MM.1S (cell line): Measurements from ENCODE around the gene SALL2.
A peak's percentile ranks its signal among the peaks of the same experiment; 100 is the strongest.

Experiments
- DNase-seq: peaks from one replicate; pipeline ENCODE4 v3.0.0-alpha.2; 2015
- H2AFZ ChIP-seq: fragments of 300-600 bp; sonication (generic); 2 replicates; pipeline ENCODE4 v1.6.0; 2016; ENCODE audit warnings: antibody characterized with exemption, low read length
- H3F3A ChIP-seq: fragments of 300-600 bp; sonication (generic); 2 replicates; pipeline ENCODE4 v1.6.1; 2016; ENCODE audit warnings: mild to moderate bottlenecking, antibody characterized with exemption, low read length, moderate library complexity, mixed read lengths; ENCODE audit not compliant: insufficient read depth
- H3K27ac ChIP-seq: fragments of 300-600 bp; sonication (generic); 2 replicates; pipeline ENCODE4 v1.5.1; 2016; ENCODE audit warnings: mild to moderate bottlenecking, low read length
- H3K27me3 ChIP-seq: fragments of 300-600 bp; sonication (generic); replicated peaks from 2 replicates; pipeline ENCODE4 v1.6.0; 2016; ENCODE audit warnings: low read length; ENCODE audit not compliant: insufficient read depth
- H3K36me3 ChIP-seq: fragments of 300-600 bp; sonication (generic); replicated peaks from 2 replicates; pipeline ENCODE4 v1.6.1; 2016; ENCODE audit warnings: mild to moderate bottlenecking, low read length, mixed read lengths; ENCODE audit not compliant: insufficient read depth
- H3K4me1 ChIP-seq: fragments of 300-600 bp; sonication (generic); 2 replicates; pipeline ENCODE4 v1.6.1; 2016; ENCODE audit warnings: low read length, mixed read lengths
- H3K4me2 ChIP-seq: fragments of 300-600 bp; sonication (generic); 2 replicates; pipeline ENCODE4 v1.6.0; 2016; ENCODE audit warnings: low read depth, low read length
- H3K4me3 ChIP-seq: fragments of 300-600 bp; sonication (generic); 2 replicates; pipeline ENCODE4 v1.5.1; 2016; ENCODE audit warnings: low read length, mixed read lengths
- H3K79me2 ChIP-seq: fragments of 300-600 bp; sonication (generic); 2 replicates; pipeline ENCODE4 v1.6.1; 2016; ENCODE audit warnings: mixed run types, low read length, mixed read lengths
- H3K9ac ChIP-seq: fragments of 300-600 bp; sonication (generic); 2 replicates; pipeline ENCODE4 v1.6.1; 2016; ENCODE audit warnings: low read length, mixed read lengths
- H3K9me2 ChIP-seq: fragments of 300-600 bp; sonication (generic); replicated peaks from 2 replicates; pipeline ENCODE4 v1.6.1; 2016; ENCODE audit warnings: mild to moderate bottlenecking, low read length, mixed read lengths; ENCODE audit not compliant: insufficient read depth
- H3K9me3 ChIP-seq: fragments of 300-600 bp; sonication (generic); replicated peaks from 2 replicates; pipeline ENCODE4 v1.6.1; 2016; ENCODE audit warnings: mild to moderate bottlenecking, low read length, mixed read lengths; ENCODE audit not compliant: insufficient read depth
- H4K20me1 ChIP-seq: fragments of 300-600 bp; sonication (generic); 2 replicates; pipeline ENCODE4 v1.6.1; 2016; ENCODE audit warnings: mild to moderate bottlenecking, low read length, moderate library complexity, mixed read lengths; ENCODE audit not compliant: insufficient read depth
- CTCF ChIP-seq: fragments of 300-600 bp; sonication (generic); IDR thresholded peaks from 2 replicates; pipeline ENCODE4 v1.5.1; 2016; ENCODE audit warnings: antibody characterized with exemption, low read length, mixed read lengths
- EZH2 ChIP-seq: fragments of 300-600 bp; sonication (generic); optimal IDR thresholded peaks from 2 replicates; pipeline ENCODE3; 2017; ENCODE audit warnings: low read depth, mild to moderate bottlenecking, antibody characterized with exemption, low read length, mixed read lengths
- EZH2phosphoT487 ChIP-seq: fragments of 300-600 bp; sonication (generic); IDR thresholded peaks from 2 replicates; pipeline ENCODE4 v1.6.1; 2018; ENCODE audit warnings: antibody characterized with exemption, low read length

The SALL2 gene

GRCh38 chr14:21525962-21526671 lies at the start of gene SALL2:
TSS of gene SALL2 (minus strand) at chr14:21526346. CDS start at chr14:21526127, 219 bp downstream.
- TF ChIP-seq CTCF = no peak
- TF ChIP-seq EZH2 = no peak
- TF ChIP-seq EZH2phosphoT487 = no peak
- Histone ChIP-seq H4K20me1 (no peaks in the 10 kb centered on the region), H3K36me3 (no peaks in the 10 kb centered on the region), H3K27ac (no peak within 1 kb of the TSS), H2AFZ (peak within 1 kb of the TSS; percentile 31; the same call in 1 of the 2 replicates), H3K9ac (no peak within 1 kb of the TSS), H3K4me3 (peak within 1 kb of the TSS; percentile 45; the same call in 1 of the 2 replicates), H3K9me2 (no peaks in the 10 kb centered on the region), H3F3A (no peaks in the 10 kb centered on the region), H3K27me3 (no peaks in the 10 kb centered on the region), H3K4me1 (no peaks in the 10 kb centered on the region), H3K4me2 (peak within 1 kb of the TSS; percentile 54), H3K9me3 (no peaks in the 10 kb centered on the region), H3K79me2 (no peaks in the 10 kb centered on the region)
- DNase-seq = no peak

GRCh38 chr14:21575661-21576060 lies 49.5 kb upstream of the SALL2 start:
- Histone ChIP-seq H3K9me3 (no peaks in the 10 kb centered on the region), H3F3A (no peaks in the 10 kb centered on the region), H3K9ac (no peak overlapping the region), H3K27ac (no peak overlapping the region), H2AFZ (no peak overlapping the region), H3K4me2 (no peak overlapping the region), H3K4me1 (no peaks in the 10 kb centered on the region), H3K27me3 (no peaks in the 10 kb centered on the region), H3K4me3 (no peak overlapping the region), H3K9me2 (no peaks in the 10 kb centered on the region), H4K20me1 (no peaks in the 10 kb centered on the region), H3K79me2 (no peaks in the 10 kb centered on the region), H3K36me3 (no peaks in the 10 kb centered on the region)
- DNase-seq = no peak
- no peak for TF ChIP-seq EZH2
- TF ChIP-seq CTCF = no peak
- no peak for TF ChIP-seq EZH2phosphoT487

GRCh38 chr14:21572604-21573003 lies 46.5 kb upstream of the SALL2 start:
- Histone ChIP-seq H3F3A (no peaks in the 10 kb centered on the region), H3K9me2 (no peaks in the 10 kb centered on the region), H3K36me3 (no peaks in the 10 kb centered on the region), H2AFZ (no peak overlapping the region), H3K79me2 (no peaks in the 10 kb centered on the region), H3K9me3 (no peaks in the 10 kb centered on the region), H3K27me3 (no peaks in the 10 kb centered on the region), H3K4me1 (no peaks in the 10 kb centered on the region), H3K9ac (no peak overlapping the region), H3K4me3 (no peak overlapping the region), H4K20me1 (no peaks in the 10 kb centered on the region), H3K4me2 (no peak overlapping the region), H3K27ac (no peak overlapping the region)
- DNase-seq = no peak
- TF ChIP-seq EZH2phosphoT487 = no peak

GRCh38 chr14:21558703-21559170 lies 32.6 kb upstream of the SALL2 start:
- no peaks in the 10 kb centered on the region for H3K27me3 ChIP-seq
- no peaks in the 10 kb centered on the region for H3F3A ChIP-seq
- no peak for DNase-seq
- TF ChIP-seq EZH2 = no peak
- no peak for TF ChIP-seq EZH2phosphoT487
- no peak for TF ChIP-seq CTCF
- no peaks in the 10 kb centered on the region for H3K9me2 ChIP-seq
- no peak overlapping the region for H2AFZ ChIP-seq
- no peak overlapping the region for H3K9ac ChIP-seq
- no peaks in the 10 kb centered on the region for H3K79me2 ChIP-seq
- no peaks in the 10 kb centered on the region for H3K4me1 ChIP-seq
- H3K4me2 ChIP-seq = no peak overlapping the region
- no peaks in the 10 kb centered on the region for H3K36me3 ChIP-seq
- no peak overlapping the region for H3K27ac ChIP-seq
- no peaks in the 10 kb centered on the region for H3K9me3 ChIP-seq
- H4K20me1 ChIP-seq = no peaks in the 10 kb centered on the region
- H3K4me3 ChIP-seq = no peak overlapping the region
